GM12878 (cell line): Measurements from ENCODE around the gene C16orf86. TPM values are rescaled to one million over a fixed set of nuclear protein-coding genes. Genes with fewer than 3 reads are reported as not detected.

Source experiments
- ATAC-seq: fragments of 200-7000 bp; cut with Tn5 transposase; 3 replicates; pipeline ENCODE4 v1.9.1; 2020; ENCODE audit warnings: mild to moderate bottlenecking, moderate library complexity
- BruUV-seq: library from RNA; stranded (reverse); fragments of 400-500 nt; replicated peaks from 2 replicates; lab custom pipeline; 2021; lab: Mats Ljungman, UMichigan
- CTCF ChIA-PET: fragments of 300-600 bp; sonication (Branson Sonifier 250); formaldehyde crosslinking; extraction: SDS; loops from one replicate; lab custom pipeline; 2021; ENCODE audit warnings: inconsistent platforms; lab: Yijun Ruan, JAX
- POLR2A ChIA-PET: fragments of 350-600 bp; formaldehyde crosslinking; extraction: SDS; loops from one replicate; lab custom pipeline; 2021; ENCODE audit warnings: inconsistent platforms; lab: Charles Lee
- RAD21 ChIA-PET: fragments of 300-600 bp; sonication (Branson Sonifier 250); formaldehyde crosslinking; loops from one replicate; lab custom pipeline; 2023; ENCODE audit warnings: antibody characterized with exemption; ENCODE audit not compliant: unreplicated experiment; lab: Charles Lee
- SMC1A ChIA-PET: fragments of 300-600 bp; sonication (Branson Sonifier 250); formaldehyde crosslinking; loops from one replicate; lab custom pipeline; 2023; ENCODE audit not compliant: unreplicated experiment, uncharacterized antibody; lab: Charles Lee
- DNase-seq: peaks from one replicate; pipeline ENCODE4 v3.0.0-alpha.2; 2011; ENCODE audit warnings: low read depth, low spot score
- FAIRE-seq: peaks from 3 replicates; lab custom pipeline; 2011; peaks lifted over from hg19 to GRCh38; lab: Jason Lieb, UNC
- H2AFZ ChIP-seq: 2 replicates; pipeline ENCODE4 v1.6.0; 2011; ENCODE audit warnings: low read depth, low read length, control low read depth; ENCODE audit not compliant: control insufficient read depth
- H3K27ac ChIP-seq: 2 replicates; pipeline ENCODE4 v1.5.1; 2011; ENCODE audit warnings: control low read depth; ENCODE audit not compliant: control insufficient read depth, insufficient read depth
- H3K27me3 ChIP-seq, 2 experiments: replicated peaks in 1 of 2; 2 replicates each; pipeline versions ENCODE4 v1.6.0 to v1.6.1; 2011; ENCODE audit warnings: low read length in 1 of 2; ENCODE audit not compliant: control insufficient read depth in 2 of 2, insufficient read depth in 2 of 2
- H3K36me3 ChIP-seq, 2 experiments: 2 replicates each; pipeline ENCODE4 v1.5.1; 2011; ENCODE audit warnings: low read length in 1 of 2; ENCODE audit not compliant: control insufficient read depth in 2 of 2, insufficient read depth in 2 of 2
- H3K4me1 ChIP-seq: 2 replicates; pipeline ENCODE4 v1.6.1; 2011; ENCODE audit warnings: mild to moderate bottlenecking, low read length, moderate library complexity, mixed read lengths; ENCODE audit not compliant: control insufficient read depth, insufficient read depth
- H3K4me2 ChIP-seq: 2 replicates; pipeline ENCODE4 v1.6.0; 2011; ENCODE audit warnings: control low read depth; ENCODE audit not compliant: control insufficient read depth, insufficient read depth
- H3K4me3 ChIP-seq: fragments of 200-600 bp; sonication (generic); 2 replicates; pipeline ENCODE4 v1.5.1; 2016
- H3K79me2 ChIP-seq: 2 replicates; pipeline ENCODE4 v1.6.0; 2011; ENCODE audit warnings: low read length; ENCODE audit not compliant: control insufficient read depth, insufficient read depth
- H3K9ac ChIP-seq: 2 replicates; pipeline ENCODE4 v1.8.0; 2011; ENCODE audit warnings: low read length, control low read depth, mixed read lengths; ENCODE audit not compliant: control insufficient read depth, insufficient read depth
- H3K9me3 ChIP-seq: replicated peaks from 3 replicates; pipeline ENCODE4 v1.5.1; 2011; ENCODE audit warnings: mild to moderate bottlenecking, low read length; ENCODE audit not compliant: control insufficient read depth, insufficient read depth
- H4K20me1 ChIP-seq: 2 replicates; pipeline ENCODE4 v1.6.0; 2011; ENCODE audit not compliant: control insufficient read depth, insufficient read depth
- BRCA1 ChIP-seq: IDR thresholded peaks from 2 replicates; pipeline ENCODE4 v1.6.1; 2011; ENCODE audit warnings: low read depth, low read length, improper control_type of control experiment
- EP300 ChIP-seq, 2 experiments: fragments of 150-350 bp in 1 of 2; IDR thresholded peaks; 2 replicates each; pipeline ENCODE4 v1.6.1; 2011 to 2012; ENCODE audit warnings: low read depth in 2 of 2, low read length in 2 of 2, borderline replicate concordance in 1 of 2, improper control_type of control experiment in 1 of 2, inconsistent platforms in 1 of 2; ENCODE audit not compliant: control insufficient read depth in 1 of 2
- ESRRA ChIP-seq: IDR thresholded peaks from 2 replicates; pipeline ENCODE4 v1.6.1; 2012; ENCODE audit warnings: mild to moderate bottlenecking, low read length, improper control_type of control experiment
- MTA2 ChIP-seq: fragments of 450-650 bp; IDR thresholded peaks from 2 replicates; pipeline ENCODE4 v1.6.1; 2016; ENCODE audit warnings: low read depth, mild to moderate bottlenecking, moderate library complexity
- MTA3 ChIP-seq: IDR thresholded peaks from 2 replicates; pipeline ENCODE4 v1.6.1; 2012; ENCODE audit warnings: low read length, inconsistent platforms, borderline replicate concordance
- PAX8 ChIP-seq: fragments of 450-650 bp; IDR thresholded peaks from 2 replicates; pipeline ENCODE4 v1.6.1; 2017; ENCODE audit warnings: mild to moderate bottlenecking, moderate library complexity
- SIN3A ChIP-seq: IDR thresholded peaks from 2 replicates; pipeline ENCODE4 v1.6.1; 2012; ENCODE audit warnings: low read depth, low read length, improper control_type of control experiment
- SUZ12 ChIP-seq: fragments of 200-600 bp; sonication (generic); IDR thresholded peaks from one replicate; pipeline ENCODE4 v1.6.1; 2018; ENCODE audit warnings: antibody characterized with exemption, mild to moderate bottlenecking; ENCODE audit not compliant: unreplicated experiment
- TCF3 ChIP-seq: IDR thresholded peaks from 2 replicates; pipeline ENCODE4 v1.6.1; 2012; ENCODE audit warnings: low read depth, mild to moderate bottlenecking, low read length, borderline replicate concordance; ENCODE audit not compliant: insufficient read depth
- in situ Hi-C: fragments of 300-500 bp; cut with MboI; formaldehyde crosslinking; loops from 9 replicates; pipeline ENCODE4 v1.14.3; 2018; ENCODE audit warnings: mixed read lengths
- intact Hi-C: fragments of 100-400 bp; cut with micrococcal nuclease; formaldehyde crosslinking; loops from one replicate; pipeline ENCODE4 v1.14.2; 2022; ENCODE audit not compliant: unreplicated experiment
- polyA plus RNA-seq, 11 experiments: library from polyadenylated mRNA; depleted of rRNA in 4 of 11; unstranded in 6 of 11; stranded (reverse) in 5 of 11; fragments of >200 nt; fragmentation: Nextera tagmentation in 4 of 11; fragmentation: Illumina TruSeq in 1 of 11; extraction: Ambion mirVana in 4 of 11; extraction: Trizol in 1 of 11; gene quantifications; 1 replicate in 1 of 11; 2 replicates in 10 of 11; pipeline versions ENCODE4 v1.2.1 to v1.2.3, GENCODE V29; 2011 to 2016; ENCODE audit warnings: inconsistent platforms in 2 of 11, missing spikeins in 2 of 11, low read depth in 1 of 11
- total RNA-seq, 4 experiments: library from RNA; depleted of rRNA in 3 of 4; stranded (reverse); fragments of >200 nt in 3 of 4; fragmentation: Illumina TruSeq in 1 of 4; extraction: Trizol in 1 of 4; gene quantifications; 2 replicates each; pipeline versions ENCODE4 v1.2.1 to v1.2.3, GENCODE V29; 2013 to 2021
- TF ChIP-seq, protein P1 (sequence below): fragments of 150-350 bp; IDR thresholded peaks from 2 replicates; pipeline ENCODE4 v1.6.1; 2016; ENCODE audit warnings: low read depth, low read length
- TF ChIP-seq, protein P2 (sequence below): fragments of 450-650 bp; IDR thresholded peaks from 2 replicates; pipeline ENCODE4 v1.6.1; 2017; ENCODE audit warnings: antibody characterized with exemption, mild to moderate bottlenecking, moderate library complexity
- TF ChIP-seq, protein P3 (sequence below): IDR thresholded peaks from 2 replicates; pipeline ENCODE4 v1.6.1; 2012; ENCODE audit warnings: low read length, inconsistent platforms

Gene C16orf86
- total and polyA plus RNA-seq, 10 of the 15 experiments (the other 5 are each of a cell fraction or from before 2014, with no cell fraction given), result 0.11 to 3.3 (median 1.6) TPM

DNA sequence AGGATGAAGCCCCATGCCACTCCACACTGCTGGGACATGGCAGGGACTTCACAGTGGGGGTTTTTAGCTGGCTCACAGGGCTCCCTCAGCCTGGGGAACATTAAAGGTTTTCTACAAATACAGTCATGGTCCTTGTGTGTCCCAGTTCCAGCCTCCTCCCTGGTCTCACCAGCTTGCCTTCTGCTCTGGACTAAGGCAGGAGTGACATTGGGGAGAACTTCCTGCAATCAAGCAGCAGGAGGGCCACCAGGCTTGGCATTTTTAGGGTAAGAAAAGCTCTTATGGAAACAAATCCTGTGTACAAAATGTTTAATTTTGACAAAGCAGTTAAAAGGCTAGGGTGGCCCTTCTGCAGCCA, 4.0 kb upstream of the C16orf86 start:
- Histone ChIP-seq H3K36me3 (peaks cover 6 to 10% of the 10 kb centered on the region in 2 experiments; a peak in 3 of 4 replicates), H3K79me2 (peaks cover 12% of the 10 kb centered on the region), H2AFZ (no peak overlapping the region), H3K9ac (no peak overlapping the region), H3K27me3 (no peaks in the 10 kb centered on the region), H3K4me1 (peaks cover 18% of the 10 kb centered on the region), H3K9me3 (no peaks in the 10 kb centered on the region), H4K20me1 (no peaks in the 10 kb centered on the region), H3K4me2 (no peak overlapping the region), H3K4me3 (no peak overlapping the region), H3K27ac (no peak overlapping the region)
- in situ Hi-C loops (no loop called here), intact Hi-C loops (loop anchor here (5.0 kb wide), 1 partner anchor 505 kb away; the partner anchor contains the start of genes FBXL8 and TRADD)
- ChIA-PET RAD21 (interaction anchor here (0.7 kb wide), 1 partner anchor 18 kb away, joined by 4 read pairs; the partner anchor contains the start of gene CARMIL2), POLR2A (interaction anchor here (0.6 to 1.1 kb wide), 3 partner anchors 18 to 143 kb away, joined by 3 to 4 read pairs (median 3); partner anchors contain the start of gene CARMIL2), SMC1A (interaction anchor here (1.0 to 1.4 kb wide), 2 partner anchors 18 to 154 kb away, joined by 3 read pairs; partner anchors contain the start of gene CARMIL2), CTCF (interaction anchor here (0.7 to 11.9 kb wide), 4 partner anchors 17 to 144 kb away, joined by 3 to 196 read pairs (median 8); partner anchors contain the start of genes CARMIL2 and CTCF)
- no TSS peak for BruUV-seq
- no peak for TF ChIP-seq PAX8
- TF ChIP-seq, protein P1, sequence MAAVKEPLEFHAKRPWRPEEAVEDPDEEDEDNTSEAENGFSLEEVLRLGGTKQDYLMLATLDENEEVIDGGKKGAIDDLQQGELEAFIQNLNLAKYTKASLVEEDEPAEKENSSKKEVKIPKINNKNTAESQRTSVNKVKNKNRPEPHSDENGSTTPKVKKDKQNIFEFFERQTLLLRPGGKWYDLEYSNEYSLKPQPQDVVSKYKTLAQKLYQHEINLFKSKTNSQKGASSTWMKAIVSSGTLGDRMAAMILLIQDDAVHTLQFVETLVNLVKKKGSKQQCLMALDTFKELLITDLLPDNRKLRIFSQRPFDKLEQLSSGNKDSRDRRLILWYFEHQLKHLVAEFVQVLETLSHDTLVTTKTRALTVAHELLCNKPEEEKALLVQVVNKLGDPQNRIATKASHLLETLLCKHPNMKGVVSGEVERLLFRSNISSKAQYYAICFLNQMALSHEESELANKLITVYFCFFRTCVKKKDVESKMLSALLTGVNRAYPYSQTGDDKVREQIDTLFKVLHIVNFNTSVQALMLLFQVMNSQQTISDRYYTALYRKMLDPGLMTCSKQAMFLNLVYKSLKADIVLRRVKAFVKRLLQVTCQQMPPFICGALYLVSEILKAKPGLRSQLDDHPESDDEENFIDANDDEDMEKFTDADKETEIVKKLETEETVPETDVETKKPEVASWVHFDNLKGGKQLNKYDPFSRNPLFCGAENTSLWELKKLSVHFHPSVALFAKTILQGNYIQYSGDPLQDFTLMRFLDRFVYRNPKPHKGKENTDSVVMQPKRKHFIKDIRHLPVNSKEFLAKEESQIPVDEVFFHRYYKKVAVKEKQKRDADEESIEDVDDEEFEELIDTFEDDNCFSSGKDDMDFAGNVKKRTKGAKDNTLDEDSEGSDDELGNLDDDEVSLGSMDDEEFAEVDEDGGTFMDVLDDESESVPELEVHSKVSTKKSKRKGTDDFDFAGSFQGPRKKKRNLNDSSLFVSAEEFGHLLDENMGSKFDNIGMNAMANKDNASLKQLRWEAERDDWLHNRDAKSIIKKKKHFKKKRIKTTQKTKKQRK, result no peak
- TF ChIP-seq EP300 (IDR thresholded peaks at IDR 0.05; ENCODE audit: borderline replicate concordance in 1 of 2, control insufficient read depth in 1 of 2, low read depth in 2 of 2, low read length in 2 of 2), result no peak
- no peak for TF ChIP-seq MTA2
- TF ChIP-seq SIN3A, result no peak
- TF ChIP-seq, protein P2, sequence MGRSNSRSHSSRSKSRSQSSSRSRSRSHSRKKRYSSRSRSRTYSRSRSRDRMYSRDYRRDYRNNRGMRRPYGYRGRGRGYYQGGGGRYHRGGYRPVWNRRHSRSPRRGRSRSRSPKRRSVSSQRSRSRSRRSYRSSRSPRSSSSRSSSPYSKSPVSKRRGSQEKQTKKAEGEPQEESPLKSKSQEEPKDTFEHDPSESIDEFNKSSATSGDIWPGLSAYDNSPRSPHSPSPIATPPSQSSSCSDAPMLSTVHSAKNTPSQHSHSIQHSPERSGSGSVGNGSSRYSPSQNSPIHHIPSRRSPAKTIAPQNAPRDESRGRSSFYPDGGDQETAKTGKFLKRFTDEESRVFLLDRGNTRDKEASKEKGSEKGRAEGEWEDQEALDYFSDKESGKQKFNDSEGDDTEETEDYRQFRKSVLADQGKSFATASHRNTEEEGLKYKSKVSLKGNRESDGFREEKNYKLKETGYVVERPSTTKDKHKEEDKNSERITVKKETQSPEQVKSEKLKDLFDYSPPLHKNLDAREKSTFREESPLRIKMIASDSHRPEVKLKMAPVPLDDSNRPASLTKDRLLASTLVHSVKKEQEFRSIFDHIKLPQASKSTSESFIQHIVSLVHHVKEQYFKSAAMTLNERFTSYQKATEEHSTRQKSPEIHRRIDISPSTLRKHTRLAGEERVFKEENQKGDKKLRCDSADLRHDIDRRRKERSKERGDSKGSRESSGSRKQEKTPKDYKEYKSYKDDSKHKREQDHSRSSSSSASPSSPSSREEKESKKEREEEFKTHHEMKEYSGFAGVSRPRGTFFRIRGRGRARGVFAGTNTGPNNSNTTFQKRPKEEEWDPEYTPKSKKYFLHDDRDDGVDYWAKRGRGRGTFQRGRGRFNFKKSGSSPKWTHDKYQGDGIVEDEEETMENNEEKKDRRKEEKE, result no peak
- TF ChIP-seq MTA3, result no peak
- TF ChIP-seq ESRRA, result no peak
- TF ChIP-seq SUZ12, result no peak
- TF ChIP-seq TCF3, result no peak
- TF ChIP-seq, protein P3, sequence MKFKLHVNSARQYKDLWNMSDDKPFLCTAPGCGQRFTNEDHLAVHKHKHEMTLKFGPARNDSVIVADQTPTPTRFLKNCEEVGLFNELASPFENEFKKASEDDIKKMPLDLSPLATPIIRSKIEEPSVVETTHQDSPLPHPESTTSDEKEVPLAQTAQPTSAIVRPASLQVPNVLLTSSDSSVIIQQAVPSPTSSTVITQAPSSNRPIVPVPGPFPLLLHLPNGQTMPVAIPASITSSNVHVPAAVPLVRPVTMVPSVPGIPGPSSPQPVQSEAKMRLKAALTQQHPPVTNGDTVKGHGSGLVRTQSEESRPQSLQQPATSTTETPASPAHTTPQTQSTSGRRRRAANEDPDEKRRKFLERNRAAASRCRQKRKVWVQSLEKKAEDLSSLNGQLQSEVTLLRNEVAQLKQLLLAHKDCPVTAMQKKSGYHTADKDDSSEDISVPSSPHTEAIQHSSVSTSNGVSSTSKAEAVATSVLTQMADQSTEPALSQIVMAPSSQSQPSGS, result no peak
- no peak for TF ChIP-seq BRCA1
- FAIRE-seq, result no peak
- ATAC-seq, result no peak
- no peak for DNase-seq
